HG03196 (cell line): Measurements from ENCODE around the gene SMTNL1.

Experiments used
- ATAC-seq: cut with Tn5 transposase; IDR thresholded peaks from one replicate; pipeline ENCODE4 v1.9.1; 2021; ENCODE audit not compliant: unreplicated experiment

The SMTNL1 gene

DNA sequence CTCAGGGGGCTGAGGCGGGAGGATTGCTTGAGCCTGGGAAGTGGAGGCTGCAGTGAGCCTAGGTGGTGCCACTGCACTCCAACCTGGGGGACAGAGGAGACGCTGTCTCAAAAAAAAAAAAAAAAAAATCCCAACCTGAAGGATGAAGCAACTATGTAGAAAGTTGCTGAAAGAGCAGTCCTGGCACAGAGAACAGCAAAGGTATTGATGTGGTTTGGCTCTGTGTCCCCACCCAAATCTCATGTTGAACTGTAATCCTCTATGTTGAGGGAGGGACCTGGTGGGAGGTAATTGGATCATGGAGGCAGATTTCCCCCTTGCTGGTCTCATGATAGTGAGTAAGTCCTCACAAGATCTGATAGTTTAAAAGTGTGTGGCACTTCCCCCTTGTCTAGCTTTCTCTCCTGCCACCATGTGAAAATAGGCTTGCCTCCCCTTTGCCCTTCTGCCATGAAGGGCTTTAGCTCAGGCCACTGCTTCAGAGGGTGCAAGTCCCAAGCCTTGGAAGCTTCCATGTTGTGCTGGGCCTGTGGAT is 49.4 kb downstream of the SMTNL1 start:
- no peak for ATAC-seq

GRCh38 chr11:57588046-57588710 is 50.8 kb downstream of the SMTNL1 start:
- ATAC-seq: no peak

DNA sequence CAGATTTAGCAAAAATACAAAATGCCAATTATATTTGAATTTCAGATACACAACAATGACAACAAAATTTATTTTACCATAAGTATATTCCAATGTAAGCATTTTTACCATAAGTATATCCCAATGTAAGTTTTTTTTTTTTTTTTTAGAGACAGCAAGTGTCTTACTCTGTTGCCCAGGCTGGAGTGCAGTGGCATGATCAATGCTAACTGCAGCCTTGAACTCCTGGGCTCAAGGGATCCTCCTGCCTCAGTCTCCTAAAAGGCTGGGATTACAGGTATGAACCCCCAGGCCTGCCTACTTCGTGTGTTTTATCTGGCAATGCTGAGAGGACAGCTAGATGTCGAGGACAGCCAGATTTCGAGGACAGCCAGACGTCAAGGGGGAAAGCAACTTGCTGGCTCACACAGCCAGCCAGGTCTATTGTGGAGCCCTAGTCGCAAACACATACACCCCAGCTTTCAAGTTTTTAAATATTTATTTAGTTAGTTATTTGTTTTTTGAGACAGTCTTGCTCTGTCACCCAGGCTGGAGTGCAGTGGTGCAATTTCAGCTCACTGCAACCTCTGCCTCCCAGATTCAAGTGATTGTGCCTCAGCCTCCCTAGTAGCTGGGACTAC is 59.0 kb downstream of the SMTNL1 start:
- no peak for ATAC-seq

- ATAC-seq: no peak
These were observed 60.1 kb downstream of the SMTNL1 start, which contains the start of gene SERPING1 for GRCh38 chr11:57597461-57597915. Gene SERPING1 (plus strand): TSS chr11:57597685. CDS start chr11:57598271, 586 bp downstream.

GRCh38 chr11:57597916-57598830 is 60.8 kb downstream of the SMTNL1 start:
- no peak for ATAC-seq

DNA sequence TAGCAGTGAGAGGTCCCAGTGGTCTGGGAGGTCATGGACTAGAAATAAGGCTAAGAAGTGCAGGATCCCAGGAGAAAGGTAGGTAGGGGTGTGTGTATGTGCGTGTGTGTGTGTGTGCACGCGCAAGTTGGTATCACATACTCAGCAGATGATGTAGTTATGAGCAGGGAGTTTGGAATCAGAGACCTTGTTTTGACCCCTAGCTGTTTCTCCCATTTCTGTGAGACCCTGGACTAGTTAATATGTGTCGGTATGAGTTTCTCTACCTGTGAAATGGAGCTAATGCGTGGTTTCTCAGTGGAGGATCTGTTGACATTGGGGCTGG is 61.4 kb downstream of the SMTNL1 start:
- no peak for ATAC-seq

GRCh38 chr11:57599381-57599780 is 62.0 kb downstream of the SMTNL1 start:
- ATAC-seq: no peak
